GM12801 (cell line): ENCODE results near the gene TBCEL.

Source experiments
- TF ChIP-seq, protein P1 (sequence below): IDR thresholded peaks from one replicate; pipeline ENCODE4 v1.5.1; 2011; ENCODE audit warnings: control low read depth; ENCODE audit not compliant: insufficient read length; ENCODE audit errors: extremely low read depth

TBCEL gene

DNA sequence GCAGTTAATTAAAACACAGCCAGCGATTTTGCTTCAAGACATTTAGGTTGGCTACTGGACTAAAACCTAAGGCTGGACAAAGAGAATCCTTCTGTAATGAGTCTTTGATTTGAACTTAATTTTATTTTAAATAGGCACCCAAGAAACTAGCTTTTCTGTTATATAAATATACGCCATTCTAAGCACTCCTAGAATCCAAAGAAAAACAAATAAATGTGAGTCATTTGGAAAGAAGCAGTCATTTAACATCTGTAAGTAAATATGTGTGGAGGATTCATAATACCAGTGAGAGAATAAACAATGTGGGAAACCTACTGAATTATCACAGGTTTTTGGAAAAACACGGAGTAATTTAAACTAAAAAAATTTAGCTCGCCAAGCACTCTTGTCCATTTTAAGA is 76.0 kb downstream of the TBCEL start:
- TF ChIP-seq, protein P1, sequence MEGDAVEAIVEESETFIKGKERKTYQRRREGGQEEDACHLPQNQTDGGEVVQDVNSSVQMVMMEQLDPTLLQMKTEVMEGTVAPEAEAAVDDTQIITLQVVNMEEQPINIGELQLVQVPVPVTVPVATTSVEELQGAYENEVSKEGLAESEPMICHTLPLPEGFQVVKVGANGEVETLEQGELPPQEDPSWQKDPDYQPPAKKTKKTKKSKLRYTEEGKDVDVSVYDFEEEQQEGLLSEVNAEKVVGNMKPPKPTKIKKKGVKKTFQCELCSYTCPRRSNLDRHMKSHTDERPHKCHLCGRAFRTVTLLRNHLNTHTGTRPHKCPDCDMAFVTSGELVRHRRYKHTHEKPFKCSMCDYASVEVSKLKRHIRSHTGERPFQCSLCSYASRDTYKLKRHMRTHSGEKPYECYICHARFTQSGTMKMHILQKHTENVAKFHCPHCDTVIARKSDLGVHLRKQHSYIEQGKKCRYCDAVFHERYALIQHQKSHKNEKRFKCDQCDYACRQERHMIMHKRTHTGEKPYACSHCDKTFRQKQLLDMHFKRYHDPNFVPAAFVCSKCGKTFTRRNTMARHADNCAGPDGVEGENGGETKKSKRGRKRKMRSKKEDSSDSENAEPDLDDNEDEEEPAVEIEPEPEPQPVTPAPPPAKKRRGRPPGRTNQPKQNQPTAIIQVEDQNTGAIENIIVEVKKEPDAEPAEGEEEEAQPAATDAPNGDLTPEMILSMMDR: no peak

DNA sequence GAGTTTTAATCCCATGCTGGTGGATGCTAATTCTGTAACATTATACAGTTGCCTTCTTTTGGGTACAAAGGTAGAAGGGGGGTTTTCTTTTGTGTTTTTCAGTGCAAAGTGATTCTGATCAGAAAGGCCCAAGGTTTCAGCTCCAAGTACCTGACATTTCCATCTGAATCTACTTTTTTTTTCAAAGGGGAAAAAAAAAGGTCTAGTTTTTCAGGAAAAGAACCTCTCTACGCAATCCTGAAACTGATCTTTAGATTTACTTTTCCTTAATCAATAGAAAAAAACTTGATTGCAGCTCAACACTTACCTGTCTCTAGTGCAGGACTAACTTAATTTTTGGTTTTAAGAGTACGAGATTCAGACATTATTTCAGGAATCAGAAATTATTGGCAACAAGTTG is 77.0 kb downstream of the TBCEL start, which contains the start of gene TECTA:
TSS of gene TECTA (plus strand) at position 301 of the 400 bp plus-strand sequence. CDS start 1,423 bp downstream, outside the sequence.
- TF ChIP-seq, protein P1: no peak

DNA sequence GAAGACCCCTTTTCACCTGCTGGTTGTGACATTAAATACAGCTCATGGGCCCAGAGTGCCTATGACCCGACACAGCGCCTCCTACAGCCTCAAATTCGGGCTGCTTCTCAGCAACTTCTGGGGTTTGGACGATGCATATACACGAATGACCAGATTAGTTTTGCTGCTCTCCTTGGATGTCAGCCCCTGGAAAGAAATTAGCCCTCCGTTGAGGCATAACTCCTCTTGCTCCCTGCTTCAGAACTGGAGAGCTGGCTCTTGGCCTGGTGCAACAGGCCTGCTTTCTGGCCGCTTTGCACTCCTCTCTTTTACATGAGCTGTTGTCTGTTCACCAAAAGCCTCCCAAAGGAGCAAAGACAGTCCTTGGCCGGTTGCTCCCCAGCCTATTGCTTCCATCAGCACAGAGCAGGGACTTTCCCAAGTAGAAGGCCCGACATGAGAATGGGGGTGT is 80.4 kb downstream of the TBCEL start:
- TF ChIP-seq, protein P1: no peak

DNA sequence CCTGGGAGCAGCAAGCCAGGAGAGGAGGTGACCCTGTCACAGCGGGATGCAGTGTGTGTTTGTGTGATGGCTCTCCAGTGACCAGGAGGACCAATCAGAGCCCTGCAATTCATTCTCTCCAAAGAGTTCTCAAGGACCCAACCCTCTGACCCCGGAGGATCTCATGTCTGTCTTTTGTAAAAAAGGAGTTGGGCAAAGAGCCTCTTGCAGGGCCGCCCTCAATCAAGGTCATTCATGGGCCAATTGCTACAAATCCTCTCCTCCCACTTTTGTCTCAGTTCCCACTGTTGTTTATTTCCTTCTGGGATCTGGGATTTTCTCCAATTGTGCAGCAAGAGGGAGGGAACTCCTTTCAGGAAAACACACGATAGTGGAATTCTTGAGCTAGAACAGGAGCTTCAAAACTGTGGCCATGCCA is 81.2 kb downstream of the TBCEL start:
- TF ChIP-seq, protein P1: no peak

DNA sequence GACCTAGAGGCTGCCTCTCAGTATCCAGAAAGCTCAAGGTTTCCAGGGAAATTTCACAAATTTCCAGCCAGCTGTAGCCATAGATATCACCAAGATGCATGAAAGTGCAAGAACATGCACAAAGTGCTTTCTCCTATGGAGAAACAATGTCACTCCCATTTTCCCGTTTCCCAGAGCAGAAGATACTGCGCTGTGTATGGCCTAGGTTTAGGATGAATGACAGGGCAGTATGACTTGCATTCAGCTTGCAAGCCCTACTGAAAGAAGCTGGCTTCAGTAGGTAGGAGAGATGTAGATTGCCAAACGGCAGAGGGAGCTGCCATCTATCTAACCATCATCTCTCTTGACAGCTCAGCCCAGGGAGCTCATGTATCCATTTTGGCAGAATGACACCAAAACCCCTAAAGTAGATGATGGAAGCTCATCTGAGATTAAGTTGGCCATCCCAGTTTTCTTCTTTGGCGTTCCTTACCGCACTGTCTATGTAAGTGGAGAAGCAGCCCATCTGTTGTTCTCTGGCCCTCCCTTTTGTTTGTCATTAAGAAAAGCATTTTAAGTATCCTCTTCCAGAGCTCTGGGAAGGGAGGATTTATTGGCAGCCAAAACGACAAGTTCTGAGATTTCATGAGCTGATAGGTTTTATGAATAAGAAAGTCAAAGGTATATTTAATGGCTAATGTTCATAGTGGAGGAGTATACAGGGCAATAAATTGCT is 81.7 kb downstream of the TBCEL start:
- TF ChIP-seq, protein P1: no peak

DNA sequence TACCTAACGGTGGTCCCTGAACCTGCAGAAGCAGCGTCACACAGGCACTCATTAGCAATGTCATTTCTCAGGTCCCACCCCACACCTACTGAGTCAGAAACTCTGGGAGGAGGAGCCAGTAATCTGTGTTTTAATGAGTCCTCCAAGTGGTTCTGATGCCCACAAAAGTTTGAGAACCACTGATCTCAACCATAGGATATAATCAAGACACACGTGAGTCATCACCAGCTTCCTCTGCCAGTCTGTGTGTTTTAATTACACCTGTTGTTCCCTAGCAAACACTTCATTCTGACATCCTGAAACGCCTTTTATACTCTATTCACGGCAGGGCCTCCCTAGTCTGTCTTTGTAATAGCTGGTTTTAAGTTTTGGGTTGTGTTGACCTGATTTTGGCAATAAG is 82.9 kb downstream of the TBCEL start:
- TF ChIP-seq, protein P1: no peak

DNA sequence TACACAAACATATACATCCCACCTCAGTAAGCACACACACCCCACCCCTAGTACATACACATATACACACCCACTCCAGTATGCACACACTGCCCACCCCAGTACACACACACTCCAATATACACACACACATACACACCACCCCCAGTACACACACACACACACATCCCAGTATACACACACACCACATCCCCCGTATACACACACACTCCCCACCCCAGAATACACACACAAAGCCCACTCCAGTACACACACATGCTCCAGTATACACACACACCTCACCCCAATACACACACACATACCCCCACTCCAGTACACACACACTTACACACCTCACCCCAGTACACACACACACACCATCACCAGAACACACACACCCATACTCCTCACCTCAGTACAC is 84.5 kb downstream of the TBCEL start:
- TF ChIP-seq, protein P1: no peak
